Natural killer cell (primary cell): Measurements from ENCODE around the gene DENND5B. TPM values are rescaled to one million over a fixed set of nuclear protein-coding genes. Genes with fewer than 3 reads are reported as not detected.

Experiments used
- ATAC-seq, 3 donors: fragments of 150-1000 bp in 2 of 3; fragments of 200-7000 bp in 1 of 3; cut with Tn5 transposase; 1 replicate in 1 of 3; 2 replicates in 2 of 3; pipeline ENCODE4 v1.10.0; 2021; ENCODE audit warnings: mild to moderate bottlenecking in 2 of 3, moderate library complexity in 2 of 3
- DNase-seq, 2 donors: peaks; one replicate each; pipeline versions ENCODE4 v3.0.0 to v3.0.0-alpha.2; 2013 to 2021; ENCODE audit warnings: mixed read lengths in 1 of 2
- H3K27ac ChIP-seq: one replicate; pipeline ENCODE4 v1.5.1; 2013; ENCODE audit warnings: mild to moderate bottlenecking, low read length
- H3K27me3 ChIP-seq: one replicate; pipeline ENCODE4 v1.6.1; 2013; ENCODE audit warnings: low read length; ENCODE audit not compliant: control insufficient read depth, insufficient read depth
- H3K36me3 ChIP-seq: one replicate; pipeline ENCODE4 v1.6.1; 2013; ENCODE audit warnings: low read length; ENCODE audit not compliant: control insufficient read depth, insufficient read depth
- H3K4me1 ChIP-seq: one replicate; pipeline ENCODE4 v1.6.1; 2013; ENCODE audit warnings: low read length; ENCODE audit not compliant: control insufficient read depth, insufficient read depth
- H3K4me3 ChIP-seq: one replicate; pipeline ENCODE4 v1.5.1; 2013; ENCODE audit warnings: low read length
- H3K9me3 ChIP-seq: one replicate; pipeline ENCODE4 v1.6.1; 2013; ENCODE audit warnings: low read length; ENCODE audit not compliant: control insufficient read depth, insufficient read depth
- H3K27ac Mint-ChIP-seq, 2 donors: one replicate each; pipeline ENCODE4 v1.8.0; 2022; ENCODE audit warnings: mild to moderate bottlenecking in 2 of 2, mixed read lengths in 2 of 2, moderate library complexity in 1 of 2
- H3K27me3 Mint-ChIP-seq, 2 donors: one replicate each; pipeline ENCODE4 v1.8.0; 2022; ENCODE audit warnings: low read depth in 2 of 2, mixed read lengths in 2 of 2
- H3K36me3 Mint-ChIP-seq: one replicate; pipeline ENCODE4 v1.8.0; 2022; ENCODE audit warnings: mixed read lengths
- H3K4me1 Mint-ChIP-seq, 2 donors: one replicate each; pipeline ENCODE4 v1.8.0; 2022; ENCODE audit warnings: mixed read lengths in 2 of 2
- H3K4me3 Mint-ChIP-seq: one replicate; pipeline ENCODE4 v1.8.0; 2022; ENCODE audit warnings: mild to moderate bottlenecking, moderate library complexity, mixed read lengths
- H3K9me3 Mint-ChIP-seq, 2 donors: one replicate each; pipeline ENCODE4 v1.8.0; 2022; ENCODE audit warnings: mixed read lengths in 2 of 2
- CTCF ChIP-seq: fragments of 200-600 bp; IDR thresholded peaks from one replicate; pipeline ENCODE4 v1.8.0; 2022; ENCODE audit warnings: antibody characterized with exemption
- WGBS: methylation state at CpG from one replicate; pipeline ENCODE4 v1.1.7; 2013; ENCODE audit warnings: missing lambda C conversion rate; ENCODE audit not compliant: insufficient coverage; 5-methylcytosine and 5-hydroxymethylcytosine counted together
- intact Hi-C: fragments of 100-400 bp; cut with micrococcal nuclease; formaldehyde crosslinking; loops from one replicate; pipeline ENCODE4 v1.14.2; 2022
- total RNA-seq, 4 donors: library from RNA; stranded (reverse); fragments of 120-200 nt in 1 of 4; gene quantifications; one replicate each; pipeline versions ENCODE4 v1.2.3 to v1.2.4, GENCODE V29; 2013 to 2022

DENND5B gene
- total RNA-seq, 3 donors from 2014 or later (not counting 1 experiment from before 2014, with no cell fraction given) = 0.52 to 2.4 (median 0.70) TPM

DNA sequence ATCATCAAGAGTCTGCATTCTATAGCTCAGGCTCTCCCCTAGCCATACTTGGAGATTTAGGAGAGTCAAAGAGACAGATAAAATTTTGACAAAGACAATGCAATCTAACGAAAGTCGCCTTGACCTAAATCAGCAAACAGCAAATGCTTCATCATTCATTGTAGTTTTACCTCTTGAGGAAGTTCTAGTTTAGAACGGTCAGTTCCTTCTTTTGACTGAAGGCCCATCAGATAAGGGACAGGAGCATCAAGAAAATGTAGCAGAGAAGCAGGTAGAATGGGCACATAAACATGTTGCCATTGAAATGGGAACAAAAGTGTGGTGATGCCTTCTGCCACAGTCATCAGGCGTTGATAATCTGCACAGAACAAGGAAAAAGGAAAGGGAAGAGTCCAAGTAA is 130.9 kb downstream of the DENND5B start:
- Histone ChIP-seq H3K36me3 (no peaks in the 10 kb centered on the region), H3K9me3 (no peaks in the 10 kb centered on the region), H3K27ac (no peak overlapping the region), H3K4me1 (no peaks in the 10 kb centered on the region), H3K27me3 (no peaks in the 10 kb centered on the region), H3K4me3 (no peak overlapping the region)
- Mint-ChIP-seq H3K27ac (no peak overlapping the region), H3K27me3 (no peaks in the 10 kb centered on the region), H3K36me3 (no peaks in the 10 kb centered on the region), H3K9me3 (no peaks in the 10 kb centered on the region), H3K4me1 (no peaks in the 10 kb centered on the region), H3K4me3 (no peak overlapping the region)
- WGBS = 59% methylated on average over 3 of the region's 4 CpGs
- intact Hi-C loops = no loop called here
- DNase-seq (no peak), ATAC-seq (no peak)
- TF ChIP-seq CTCF = no peak

GRCh38 chr12:31456562-31456961 is 134.4 kb downstream of the DENND5B start:
- Mint-ChIP-seq H3K27ac (no peak overlapping the region), H3K9me3 (no peaks in the 10 kb centered on the region), H3K27me3 (no peaks in the 10 kb centered on the region), H3K36me3 (no peaks in the 10 kb centered on the region), H3K4me1 (no peaks in the 10 kb centered on the region), H3K4me3 (no peak overlapping the region)
- Histone ChIP-seq H3K36me3 (no peaks in the 10 kb centered on the region), H3K9me3 (no peaks in the 10 kb centered on the region), H3K27me3 (no peaks in the 10 kb centered on the region), H3K4me1 (no peaks in the 10 kb centered on the region), H3K27ac (no peak overlapping the region), H3K4me3 (no peak overlapping the region)
- TF ChIP-seq CTCF = no peak
- ATAC-seq (no peak), DNase-seq (no peak)
- intact Hi-C loops = no loop called here
- 92% methylated on average over 1 of the region's 2 CpGs for WGBS

GRCh38 chr12:31444736-31445135 is 146.2 kb downstream of the DENND5B start:
- Histone ChIP-seq H3K4me3 (no peak overlapping the region), H3K4me1 (no peaks in the 10 kb centered on the region), H3K27me3 (no peaks in the 10 kb centered on the region), H3K36me3 (no peaks in the 10 kb centered on the region), H3K27ac (no peak overlapping the region), H3K9me3 (no peaks in the 10 kb centered on the region)
- no peak overlapping the region for H3K4me3 Mint-ChIP-seq
- no CpG with 5 or more reads among the region's 2 CpGs for WGBS
- ATAC-seq = no peak
- H3K4me1 Mint-ChIP-seq = no peaks in the 10 kb centered on the region
- no peaks in the 10 kb centered on the region for H3K27me3 Mint-ChIP-seq
- no peaks in the 10 kb centered on the region for H3K9me3 Mint-ChIP-seq
- H3K36me3 Mint-ChIP-seq = no peaks in the 10 kb centered on the region
- TF ChIP-seq CTCF = no peak
- intact Hi-C loops = no loop called here
- no peak for DNase-seq
- H3K27ac Mint-ChIP-seq = no peak overlapping the region

DNA sequence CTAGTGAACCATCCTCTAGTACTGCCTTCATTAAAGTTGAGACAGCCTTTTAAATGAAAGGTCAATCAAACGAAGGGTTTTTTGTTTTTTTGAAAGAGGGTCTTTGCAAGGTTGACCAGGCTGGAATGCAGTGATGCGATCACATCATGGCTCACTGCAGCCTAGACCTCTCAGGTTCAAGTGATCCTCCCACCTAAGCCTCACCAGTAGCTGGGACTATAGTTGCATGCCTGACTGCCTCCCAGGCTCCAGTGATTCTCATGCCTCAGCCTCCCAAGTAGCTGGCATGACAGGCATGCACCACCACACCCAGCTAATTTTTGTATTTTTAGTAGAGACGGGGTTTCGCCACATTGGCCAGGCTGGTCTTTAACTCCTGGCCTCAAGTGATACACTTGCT is 150.3 kb downstream of the DENND5B start:
- H3K4me1 ChIP-seq = no peaks in the 10 kb centered on the region
- DNase-seq (no peak), ATAC-seq (no peak)
- H3K36me3 Mint-ChIP-seq = no peaks in the 10 kb centered on the region
- no peaks in the 10 kb centered on the region for H3K4me1 Mint-ChIP-seq
- H3K27me3 Mint-ChIP-seq = no peaks in the 10 kb centered on the region
- H3K27me3 ChIP-seq = no peaks in the 10 kb centered on the region
- H3K4me3 ChIP-seq = no peak overlapping the region
- H3K36me3 ChIP-seq = no peaks in the 10 kb centered on the region
- intact Hi-C loops = no loop called here
- H3K27ac ChIP-seq = no peak overlapping the region
- H3K9me3 Mint-ChIP-seq = no peaks in the 10 kb centered on the region
- H3K9me3 ChIP-seq = no peaks in the 10 kb centered on the region
- TF ChIP-seq CTCF = no peak
- H3K27ac Mint-ChIP-seq = no peak overlapping the region
- WGBS = 91% methylated on average over 4 of the region's 4 CpGs
- no peak overlapping the region for H3K4me3 Mint-ChIP-seq
